Ishikawa (cell line): ENCODE results near the gene ACOXL.

ENCODE experiments used
- CEBPB ChIP-seq: IDR thresholded peaks from 2 replicates; pipeline ENCODE4 v1.6.1; 2012
- CREB1 ChIP-seq: IDR thresholded peaks from 2 replicates; pipeline ENCODE4 v1.6.1; 2012; ENCODE audit warnings: low read depth
- EGR1 ChIP-seq: IDR thresholded peaks from 2 replicates; pipeline ENCODE4 v1.6.1; 2012
- EP300 ChIP-seq: IDR thresholded peaks from 2 replicates; pipeline ENCODE4 v1.6.1; 2012; ENCODE audit warnings: borderline replicate concordance
- FOXM1 ChIP-seq: IDR thresholded peaks from 2 replicates; pipeline ENCODE4 v1.6.1; 2012; ENCODE audit warnings: low read depth, borderline replicate concordance
- NFIC ChIP-seq: IDR thresholded peaks from 2 replicates; pipeline ENCODE4 v1.6.1; 2012
- RAD21 ChIP-seq: IDR thresholded peaks from 2 replicates; pipeline ENCODE4 v1.6.1; 2012; ENCODE audit warnings: low read depth
- TAF1 ChIP-seq: IDR thresholded peaks from 2 replicates; pipeline ENCODE4 v1.6.1; 2012; ENCODE audit warnings: low read depth, mild to moderate bottlenecking
- TCF12 ChIP-seq: IDR thresholded peaks from 2 replicates; pipeline ENCODE4 v1.6.1; 2012; ENCODE audit warnings: low read depth
- TEAD4 ChIP-seq: IDR thresholded peaks from 2 replicates; pipeline ENCODE4 v1.6.1; 2012
- YY1 ChIP-seq: IDR thresholded peaks from 2 replicates; pipeline ENCODE4 v1.6.1; 2012; ENCODE audit warnings: low read depth
- ZBTB7A ChIP-seq: IDR thresholded peaks from 2 replicates; pipeline ENCODE4 v1.6.1; 2012; ENCODE audit warnings: low read depth
- TF ChIP-seq, protein P1 (sequence below): IDR thresholded peaks from 2 replicates; pipeline ENCODE4 v1.6.1; 2012
- TF ChIP-seq, protein P2 (sequence below): IDR thresholded peaks from 2 replicates; pipeline ENCODE4 v1.6.1; 2012
- TF ChIP-seq, protein P3 (sequence below): IDR thresholded peaks from 2 replicates; pipeline ENCODE4 v1.6.1; 2012; ENCODE audit warnings: low read depth, mild to moderate bottlenecking

ACOXL gene

DNA sequence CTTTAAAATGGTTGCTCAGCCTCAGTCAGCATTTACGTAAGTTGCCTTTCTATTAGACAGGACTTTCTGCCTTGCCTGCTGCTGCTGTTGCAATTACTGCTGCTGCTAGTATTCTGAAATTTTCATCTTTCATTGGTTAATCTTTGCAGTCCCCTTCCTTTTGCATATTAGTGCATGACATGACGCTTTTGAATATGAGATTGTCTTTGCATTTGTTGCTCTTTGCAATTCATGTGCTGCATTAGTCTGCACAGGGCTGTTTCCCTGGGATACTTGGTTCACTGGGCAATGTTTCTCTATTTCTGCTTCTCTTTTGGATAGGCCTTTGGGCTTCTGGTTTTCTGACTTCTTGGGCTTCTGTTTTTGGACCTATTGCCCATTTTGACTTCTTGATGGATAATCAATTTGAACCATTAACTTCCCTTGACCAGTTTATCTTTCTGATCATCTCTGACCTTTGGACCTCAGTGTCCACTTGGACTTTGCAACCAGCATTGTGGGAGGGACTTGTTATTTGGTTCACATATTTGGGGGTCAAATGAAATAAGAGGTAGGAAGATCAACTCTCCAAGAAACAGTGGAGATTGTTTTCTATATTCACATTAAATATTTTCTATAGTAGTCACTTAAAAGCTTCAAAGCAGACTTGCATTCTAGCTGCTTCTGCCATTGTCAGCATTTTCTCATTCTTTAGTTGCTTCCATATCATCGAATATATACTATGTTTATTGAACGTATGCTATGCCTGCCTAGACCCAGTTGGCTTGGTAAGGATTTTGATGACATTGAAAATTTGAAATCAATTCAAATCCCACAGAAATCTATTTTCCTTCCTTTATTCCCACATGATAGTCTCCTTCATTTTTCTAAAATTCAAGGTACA lies 42.0 kb upstream of the ACOXL start:
- TF ChIP-seq, protein P1, sequence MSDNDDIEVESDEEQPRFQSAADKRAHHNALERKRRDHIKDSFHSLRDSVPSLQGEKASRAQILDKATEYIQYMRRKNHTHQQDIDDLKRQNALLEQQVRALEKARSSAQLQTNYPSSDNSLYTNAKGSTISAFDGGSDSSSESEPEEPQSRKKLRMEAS: no peak
- TF ChIP-seq TAF1 (no peak), YY1 (no peak), CREB1 (no peak), EGR1 (no peak), ZBTB7A (no peak), EP300 (no peak), TEAD4 (no peak), NFIC (no peak), FOXM1 (no peak), RAD21 (no peak), TCF12 (no peak), CEBPB (no peak)
- TF ChIP-seq, protein P2, sequence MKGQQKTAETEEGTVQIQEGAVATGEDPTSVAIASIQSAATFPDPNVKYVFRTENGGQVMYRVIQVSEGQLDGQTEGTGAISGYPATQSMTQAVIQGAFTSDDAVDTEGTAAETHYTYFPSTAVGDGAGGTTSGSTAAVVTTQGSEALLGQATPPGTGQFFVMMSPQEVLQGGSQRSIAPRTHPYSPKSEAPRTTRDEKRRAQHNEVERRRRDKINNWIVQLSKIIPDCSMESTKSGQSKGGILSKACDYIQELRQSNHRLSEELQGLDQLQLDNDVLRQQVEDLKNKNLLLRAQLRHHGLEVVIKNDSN: no peak
- TF ChIP-seq, protein P3, sequence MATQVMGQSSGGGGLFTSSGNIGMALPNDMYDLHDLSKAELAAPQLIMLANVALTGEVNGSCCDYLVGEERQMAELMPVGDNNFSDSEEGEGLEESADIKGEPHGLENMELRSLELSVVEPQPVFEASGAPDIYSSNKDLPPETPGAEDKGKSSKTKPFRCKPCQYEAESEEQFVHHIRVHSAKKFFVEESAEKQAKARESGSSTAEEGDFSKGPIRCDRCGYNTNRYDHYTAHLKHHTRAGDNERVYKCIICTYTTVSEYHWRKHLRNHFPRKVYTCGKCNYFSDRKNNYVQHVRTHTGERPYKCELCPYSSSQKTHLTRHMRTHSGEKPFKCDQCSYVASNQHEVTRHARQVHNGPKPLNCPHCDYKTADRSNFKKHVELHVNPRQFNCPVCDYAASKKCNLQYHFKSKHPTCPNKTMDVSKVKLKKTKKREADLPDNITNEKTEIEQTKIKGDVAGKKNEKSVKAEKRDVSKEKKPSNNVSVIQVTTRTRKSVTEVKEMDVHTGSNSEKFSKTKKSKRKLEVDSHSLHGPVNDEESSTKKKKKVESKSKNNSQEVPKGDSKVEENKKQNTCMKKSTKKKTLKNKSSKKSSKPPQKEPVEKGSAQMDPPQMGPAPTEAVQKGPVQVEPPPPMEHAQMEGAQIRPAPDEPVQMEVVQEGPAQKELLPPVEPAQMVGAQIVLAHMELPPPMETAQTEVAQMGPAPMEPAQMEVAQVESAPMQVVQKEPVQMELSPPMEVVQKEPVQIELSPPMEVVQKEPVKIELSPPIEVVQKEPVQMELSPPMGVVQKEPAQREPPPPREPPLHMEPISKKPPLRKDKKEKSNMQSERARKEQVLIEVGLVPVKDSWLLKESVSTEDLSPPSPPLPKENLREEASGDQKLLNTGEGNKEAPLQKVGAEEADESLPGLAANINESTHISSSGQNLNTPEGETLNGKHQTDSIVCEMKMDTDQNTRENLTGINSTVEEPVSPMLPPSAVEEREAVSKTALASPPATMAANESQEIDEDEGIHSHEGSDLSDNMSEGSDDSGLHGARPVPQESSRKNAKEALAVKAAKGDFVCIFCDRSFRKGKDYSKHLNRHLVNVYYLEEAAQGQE: no peak

DNA sequence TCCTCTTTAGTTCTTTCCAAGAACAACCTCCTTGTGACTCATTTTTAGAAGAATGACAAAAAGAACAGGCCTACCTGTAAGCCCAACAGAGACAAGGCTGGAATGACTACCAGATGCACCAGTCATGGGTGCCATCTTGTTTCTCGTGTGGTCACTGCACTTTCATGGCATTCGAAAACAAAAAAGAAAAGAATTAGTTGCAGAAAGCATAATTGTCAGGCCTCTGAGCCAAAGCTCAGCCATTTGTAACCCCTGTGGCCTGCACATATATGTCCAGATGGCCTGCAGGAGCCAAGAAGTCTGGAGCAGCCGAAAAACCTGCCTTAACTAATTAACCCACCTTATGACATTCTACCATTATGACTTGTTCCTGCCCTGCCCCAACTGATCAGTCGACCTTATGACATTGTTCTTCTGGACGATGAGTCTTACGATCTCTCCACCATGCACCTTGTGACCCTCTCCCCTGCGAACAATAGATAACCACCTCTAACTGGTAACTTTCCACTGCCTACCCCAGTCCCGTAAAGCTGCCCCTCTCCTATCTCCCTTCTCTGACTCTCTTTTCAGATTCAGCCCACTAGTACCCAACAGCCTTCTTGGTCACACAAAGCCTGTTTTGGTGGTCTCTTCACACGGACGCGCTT lies 40.6 kb upstream of the ACOXL start:
- no peak for TF ChIP-seq CEBPB
- TF ChIP-seq ZBTB7A: no peak
- TF ChIP-seq NFIC: no peak
- no peak for TF ChIP-seq TCF12
- no peak for TF ChIP-seq FOXM1
- no peak for TF ChIP-seq TAF1
- TF ChIP-seq, protein P2: no peak
- TF ChIP-seq TEAD4: no peak
- TF ChIP-seq EGR1: no peak
- TF ChIP-seq EP300: no peak
- no peak for TF ChIP-seq CREB1
- no peak for TF ChIP-seq RAD21
- TF ChIP-seq, protein P1: no peak
- TF ChIP-seq, protein P3: no peak

DNA sequence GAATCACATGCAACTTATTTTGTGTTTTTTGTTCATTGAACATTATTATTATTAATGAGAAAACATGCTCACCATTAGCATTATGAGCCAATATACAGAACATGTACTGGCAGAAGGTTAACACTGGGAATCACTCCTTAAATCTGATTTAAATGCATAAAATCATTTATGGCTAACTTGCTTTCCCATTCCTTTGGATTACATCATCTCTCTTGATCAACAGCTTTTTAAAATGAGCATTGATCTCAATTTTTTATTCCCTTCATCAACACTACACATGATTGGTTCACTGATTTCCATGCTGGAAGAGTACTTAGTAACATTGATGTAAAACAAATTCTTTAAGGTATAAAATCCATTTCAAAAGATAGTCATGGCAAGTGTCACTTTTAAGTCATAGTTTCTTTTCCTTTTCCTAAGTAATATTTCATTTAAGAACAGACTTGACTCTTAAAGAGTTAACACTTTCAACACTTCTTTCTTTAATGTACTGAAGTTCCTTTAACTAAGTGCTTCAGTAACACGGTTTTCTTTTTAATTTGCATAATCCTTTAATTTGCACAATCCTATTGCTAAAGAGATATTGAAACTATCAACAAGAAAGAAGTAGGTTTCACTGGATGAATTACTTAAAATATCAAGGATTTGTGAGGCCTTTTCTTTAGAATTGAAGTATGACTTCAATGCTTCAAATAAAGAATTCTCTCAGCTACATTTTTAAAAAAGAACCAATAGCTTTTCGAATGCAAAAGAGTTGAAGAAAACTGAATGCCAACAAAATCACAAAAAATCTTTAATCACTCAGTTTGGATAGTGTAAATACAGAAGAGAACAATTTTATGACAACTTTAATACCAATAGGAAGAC lies 29.6 kb upstream of the ACOXL start:
- TF ChIP-seq RAD21: no peak
- TF ChIP-seq CEBPB: no peak
- no peak for TF ChIP-seq CREB1
- TF ChIP-seq, protein P2: no peak
- no peak for TF ChIP-seq TAF1
- TF ChIP-seq, protein P3: no peak
- no peak for TF ChIP-seq YY1
